GM18867 (cell line): ENCODE data around the gene GPR137C.

ENCODE experiments used
- ATAC-seq: cut with Tn5 transposase; IDR thresholded peaks from one replicate; pipeline ENCODE4 v1.9.1; 2021; ENCODE audit warnings: mild to moderate bottlenecking, moderate library complexity; ENCODE audit not compliant: unreplicated experiment

Gene GPR137C

DNA sequence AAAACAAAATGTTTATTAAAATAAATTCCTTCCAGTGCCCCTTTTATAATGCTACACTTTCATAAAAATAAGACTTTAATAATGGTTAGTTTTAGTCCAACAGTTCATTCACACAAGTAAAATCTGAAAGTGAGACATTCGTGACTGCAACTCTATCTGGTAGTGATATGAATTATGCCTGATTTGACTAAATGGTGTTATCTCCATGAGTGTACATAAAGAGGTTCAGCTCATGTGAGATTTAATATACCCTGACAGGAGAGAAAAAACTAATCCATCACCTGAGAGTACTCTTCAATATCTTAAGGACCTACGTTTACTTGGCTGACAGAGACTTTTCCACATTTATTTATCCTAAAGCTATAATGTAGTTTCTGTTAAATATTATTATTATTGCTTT, 108.7 kb downstream of the GPR137C start:
- ATAC-seq: no peak

DNA sequence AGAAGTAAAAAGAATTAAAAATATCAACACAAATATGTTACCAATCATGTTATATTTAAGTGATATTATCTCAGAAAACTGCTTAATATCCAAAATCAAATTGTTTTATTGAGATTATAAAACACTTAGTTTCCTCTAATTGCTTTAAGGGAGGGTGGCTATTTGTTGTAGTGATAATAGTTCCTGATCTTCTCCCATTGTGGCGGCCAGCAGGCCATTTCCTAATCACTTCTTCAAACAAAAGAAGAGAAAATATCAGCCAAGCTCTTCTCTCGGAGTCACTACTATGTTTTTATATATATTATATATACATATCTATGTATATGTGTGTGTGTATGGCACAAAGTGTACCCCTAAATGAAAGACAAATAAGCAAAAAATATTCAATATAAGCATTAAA, 111.2 kb downstream of the GPR137C start:
- no peak for ATAC-seq

DNA sequence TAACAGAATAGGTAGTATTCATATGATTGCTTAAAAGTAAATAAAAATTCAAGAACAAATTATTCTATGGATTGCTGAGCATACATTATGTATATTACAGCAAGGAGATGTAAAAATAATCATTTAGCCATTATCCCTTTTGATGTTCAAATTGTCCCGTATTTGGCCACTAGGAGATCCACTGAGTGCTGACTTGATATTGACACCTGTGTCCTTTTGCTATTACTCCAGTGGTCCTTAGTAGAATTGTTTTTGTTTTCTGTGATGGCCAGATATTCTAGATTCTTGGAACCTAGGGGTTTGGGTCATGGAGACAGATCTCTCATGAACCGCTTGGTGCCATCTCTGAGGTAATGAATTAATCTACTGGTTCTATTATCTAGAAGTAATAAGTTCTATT, 126.0 kb downstream of the GPR137C start:
- ATAC-seq: no peak

DNA sequence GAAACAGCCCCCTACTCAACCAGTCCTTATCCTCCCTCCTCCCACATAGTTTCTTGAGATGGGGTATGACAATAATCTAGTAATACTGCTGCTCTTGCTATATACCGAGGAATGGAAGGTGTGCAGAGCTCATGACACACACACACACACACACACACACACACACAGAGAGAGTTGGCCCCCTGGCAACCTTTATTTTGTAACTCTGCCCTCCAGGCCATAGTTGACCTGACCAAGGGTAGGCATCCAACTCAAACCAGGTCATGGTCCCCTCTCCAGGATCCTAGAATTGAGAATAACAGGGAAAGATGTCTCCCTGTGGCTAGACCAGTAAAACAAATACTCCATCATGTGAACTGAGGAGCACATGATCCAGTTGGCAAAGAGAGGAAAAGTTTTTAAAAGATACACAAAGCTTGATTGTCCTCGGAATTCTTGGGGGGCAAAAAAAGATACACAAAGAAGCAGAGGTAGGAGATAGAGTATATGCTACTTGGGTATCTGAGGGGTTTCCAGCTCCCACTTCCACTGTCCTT, 131.4 kb downstream of the GPR137C start:
- no peak for ATAC-seq

DNA sequence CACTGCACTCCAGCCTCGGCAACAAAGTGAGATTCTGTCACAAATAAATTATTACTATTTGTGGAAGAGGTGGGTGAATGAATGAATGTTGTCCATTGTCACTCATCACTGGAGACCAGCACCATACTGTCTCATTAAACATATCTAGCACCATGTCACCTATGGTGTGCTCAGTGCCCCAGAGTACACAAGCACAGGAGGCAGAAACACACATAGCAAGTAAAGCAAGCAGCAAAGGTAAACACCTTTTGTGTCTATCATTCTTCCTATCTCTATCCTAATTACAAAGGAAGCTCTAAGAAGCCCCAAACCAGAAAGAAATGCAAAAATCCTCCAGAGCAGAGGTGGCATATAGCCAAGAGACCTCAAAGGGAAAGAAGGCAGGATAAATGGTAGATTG, 133.5 kb downstream of the GPR137C start:
- ATAC-seq: no peak
